DOHH2 (cell line): ENCODE measurements around the gene CUBN.

Source experiments
- H3F3A ChIP-seq: fragments of 200-600 bp; sonication (generic), shearing (Covaris generic); 2 replicates; pipeline ENCODE4 v1.6.0; 2016; ENCODE audit warnings: antibody characterized with exemption, mild to moderate bottlenecking; ENCODE audit not compliant: control insufficient read depth, insufficient read depth
- H3K27ac ChIP-seq: fragments of 200-600 bp; sonication (generic); 2 replicates; pipeline ENCODE4 v1.5.1; 2014; ENCODE audit warnings: low read depth, mild to moderate bottlenecking, low read length, moderate library complexity
- H3K27me3 ChIP-seq: fragments of 200-600 bp; sonication (generic); 2 replicates; pipeline ENCODE4 v1.6.1; 2014; ENCODE audit warnings: mild to moderate bottlenecking, low read length, mixed read lengths; ENCODE audit not compliant: control insufficient read depth
- H3K36me3 ChIP-seq: fragments of 200-600 bp; sonication (generic); 2 replicates; pipeline ENCODE4 v1.6.1; 2014; ENCODE audit warnings: mild to moderate bottlenecking, low read length, moderate library complexity, mixed read lengths; ENCODE audit not compliant: control insufficient read depth
- H3K4me1 ChIP-seq: fragments of 200-600 bp; sonication (generic); 2 replicates; pipeline ENCODE4 v1.6.1; 2014; ENCODE audit warnings: mild to moderate bottlenecking, low read length, mixed read lengths; ENCODE audit not compliant: control insufficient read depth
- H3K4me2 ChIP-seq: fragments of 200-600 bp; sonication (generic); 2 replicates; pipeline ENCODE4 v1.6.0; 2014; ENCODE audit warnings: mild to moderate bottlenecking, low read length, moderate library complexity
- H3K4me3 ChIP-seq: fragments of 200-600 bp; sonication (generic); 2 replicates; pipeline ENCODE4 v1.5.1; 2014; ENCODE audit warnings: mild to moderate bottlenecking, low read length, mixed read lengths
- H3K79me2 ChIP-seq: fragments of 200-600 bp; sonication (generic); 2 replicates; pipeline ENCODE4 v1.6.1; 2014; ENCODE audit warnings: mild to moderate bottlenecking, low read length, mixed read lengths; ENCODE audit not compliant: control insufficient read depth
- H3K9me2 ChIP-seq: fragments of 200-600 bp; sonication (generic); replicated peaks from 2 replicates; pipeline ENCODE4 v1.6.1; 2014; ENCODE audit warnings: mild to moderate bottlenecking, low read length, mixed read lengths; ENCODE audit not compliant: control insufficient read depth
- H3K9me3 ChIP-seq: fragments of 200-600 bp; sonication (generic); 2 replicates; pipeline ENCODE4 v1.6.1; 2014; ENCODE audit warnings: antibody characterized with exemption, low read length, mixed read lengths; ENCODE audit not compliant: control insufficient read depth, insufficient read depth
- H4K20me1 ChIP-seq: fragments of 200-600 bp; sonication (generic); 2 replicates; pipeline ENCODE4 v1.6.0; 2014; ENCODE audit warnings: low read depth, mild to moderate bottlenecking, antibody characterized with exemption, low read length, moderate library complexity; ENCODE audit not compliant: control insufficient read depth, insufficient read depth
- EZH2phosphoT487 ChIP-seq: fragments of 200-600 bp; sonication (generic); IDR thresholded peaks from 2 replicates; pipeline ENCODE4 v1.6.1; 2017; ENCODE audit warnings: borderline replicate concordance, mild to moderate bottlenecking, antibody characterized with exemption, low read length, moderate library complexity, mixed read lengths
- TF ChIP-seq, protein P1 (sequence below): fragments of 200-600 bp; sonication (generic); IDR thresholded peaks from one replicate; pipeline ENCODE4 v1.5.1; 2014; ENCODE audit warnings: antibody characterized with exemption, mild to moderate bottlenecking, low read depth, low read length; ENCODE audit not compliant: poor library complexity, severe bottlenecking

CUBN gene

DNA sequence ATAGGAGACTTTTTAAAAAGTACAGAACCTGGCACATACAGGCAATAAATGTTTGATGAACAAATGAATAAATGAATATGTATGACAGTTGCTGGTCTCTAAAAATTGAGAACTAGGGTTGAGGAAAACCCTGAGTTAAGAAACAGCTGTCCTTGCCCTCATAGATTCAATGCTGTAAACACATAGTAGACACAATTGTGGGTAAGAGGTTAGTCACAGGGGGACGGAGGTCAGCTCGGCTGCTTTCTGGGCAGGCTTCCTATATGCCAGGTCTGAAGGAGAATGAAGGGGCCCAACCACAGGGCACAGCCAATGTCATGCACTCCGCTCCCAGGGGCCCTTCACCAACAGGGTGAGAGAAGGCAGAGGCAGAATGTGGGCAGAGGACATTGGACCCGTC lies 169.1 kb downstream of the CUBN start:
- no peaks in the 10 kb centered on the region for H3K9me3 ChIP-seq
- no peak overlapping the region for H3K4me3 ChIP-seq
- TF ChIP-seq, protein P1, sequence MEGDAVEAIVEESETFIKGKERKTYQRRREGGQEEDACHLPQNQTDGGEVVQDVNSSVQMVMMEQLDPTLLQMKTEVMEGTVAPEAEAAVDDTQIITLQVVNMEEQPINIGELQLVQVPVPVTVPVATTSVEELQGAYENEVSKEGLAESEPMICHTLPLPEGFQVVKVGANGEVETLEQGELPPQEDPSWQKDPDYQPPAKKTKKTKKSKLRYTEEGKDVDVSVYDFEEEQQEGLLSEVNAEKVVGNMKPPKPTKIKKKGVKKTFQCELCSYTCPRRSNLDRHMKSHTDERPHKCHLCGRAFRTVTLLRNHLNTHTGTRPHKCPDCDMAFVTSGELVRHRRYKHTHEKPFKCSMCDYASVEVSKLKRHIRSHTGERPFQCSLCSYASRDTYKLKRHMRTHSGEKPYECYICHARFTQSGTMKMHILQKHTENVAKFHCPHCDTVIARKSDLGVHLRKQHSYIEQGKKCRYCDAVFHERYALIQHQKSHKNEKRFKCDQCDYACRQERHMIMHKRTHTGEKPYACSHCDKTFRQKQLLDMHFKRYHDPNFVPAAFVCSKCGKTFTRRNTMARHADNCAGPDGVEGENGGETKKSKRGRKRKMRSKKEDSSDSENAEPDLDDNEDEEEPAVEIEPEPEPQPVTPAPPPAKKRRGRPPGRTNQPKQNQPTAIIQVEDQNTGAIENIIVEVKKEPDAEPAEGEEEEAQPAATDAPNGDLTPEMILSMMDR = no peak
- TF ChIP-seq EZH2phosphoT487 = no peak
- H3K4me2 ChIP-seq = no peak overlapping the region
- H4K20me1 ChIP-seq = no peaks in the 10 kb centered on the region
- no peak overlapping the region for H3K27ac ChIP-seq
- H3K9me2 ChIP-seq = no peaks in the 10 kb centered on the region
- no peaks in the 10 kb centered on the region for H3K4me1 ChIP-seq
- no peaks in the 10 kb centered on the region for H3K36me3 ChIP-seq
- H3K79me2 ChIP-seq = no peaks in the 10 kb centered on the region
- no peaks in the 10 kb centered on the region for H3K27me3 ChIP-seq
- no peaks in the 10 kb centered on the region for H3F3A ChIP-seq

DNA sequence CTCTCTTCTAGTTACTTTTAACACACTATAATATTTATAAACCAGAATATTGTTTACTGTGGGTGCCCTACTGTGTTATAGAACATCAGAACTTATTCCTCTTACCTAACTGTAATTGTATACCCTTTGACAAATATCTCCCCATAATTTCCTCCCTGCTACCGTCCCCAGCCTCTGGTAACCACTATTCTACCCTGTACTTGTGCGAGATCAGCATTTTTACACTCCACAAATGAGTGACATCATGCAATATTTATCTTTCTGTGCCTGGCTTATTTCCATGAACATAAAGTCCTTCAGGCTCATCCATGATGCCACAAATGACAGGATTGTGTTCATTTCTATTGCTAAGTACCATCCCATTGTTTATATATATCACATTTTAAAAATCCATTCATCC lies 172.6 kb downstream of the CUBN start:
- Histone ChIP-seq H3K36me3 (no peaks in the 10 kb centered on the region), H3K27ac (no peak overlapping the region), H3K4me1 (no peaks in the 10 kb centered on the region), H3K27me3 (no peaks in the 10 kb centered on the region), H3K79me2 (no peaks in the 10 kb centered on the region), H3K4me2 (no peak overlapping the region), H3K9me2 (no peaks in the 10 kb centered on the region), H3K4me3 (no peak overlapping the region), H4K20me1 (no peaks in the 10 kb centered on the region), H3K9me3 (no peaks in the 10 kb centered on the region), H3F3A (no peaks in the 10 kb centered on the region)
- TF ChIP-seq, protein P1 = no peak
- no peak for TF ChIP-seq EZH2phosphoT487

DNA sequence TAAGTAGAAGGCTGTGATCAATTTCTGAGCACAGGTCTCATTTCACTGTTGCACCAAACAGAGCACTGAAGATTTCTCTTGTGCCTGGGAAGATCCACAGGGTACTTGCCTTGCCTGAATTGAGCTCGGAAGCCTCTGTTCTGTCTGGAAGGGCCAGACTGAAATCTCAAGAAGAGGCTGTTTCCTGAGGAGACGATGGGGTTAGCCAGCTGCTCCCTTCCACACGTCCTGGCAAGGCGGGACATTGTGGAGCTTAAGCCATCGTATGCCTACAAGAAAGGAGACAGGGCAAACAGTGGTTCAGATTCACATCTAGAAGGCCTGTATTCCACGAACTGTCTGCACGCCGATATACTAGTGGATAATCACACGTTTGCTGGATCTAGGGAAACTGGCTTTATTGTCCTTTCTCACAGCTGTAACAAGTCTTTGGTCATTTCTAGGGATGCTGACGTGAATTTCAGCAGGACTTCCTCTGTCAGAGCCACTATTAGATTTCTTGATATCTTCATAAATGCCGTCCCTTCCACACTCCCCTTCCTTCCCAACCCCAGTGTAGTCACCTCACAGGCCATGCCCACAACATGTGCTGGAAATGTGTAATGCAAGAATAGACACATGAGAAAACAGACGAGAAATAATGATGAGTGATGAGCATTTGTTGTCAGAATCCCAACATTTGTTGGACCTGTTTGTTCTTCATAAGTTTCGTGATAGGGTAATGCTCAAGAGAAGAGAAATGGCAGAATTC lies 175.2 kb downstream of the CUBN start:
- H4K20me1 ChIP-seq = no peaks in the 10 kb centered on the region
- no peaks in the 10 kb centered on the region for H3K9me2 ChIP-seq
- no peaks in the 10 kb centered on the region for H3K79me2 ChIP-seq
- H3K9me3 ChIP-seq = no peaks in the 10 kb centered on the region
- H3K36me3 ChIP-seq = no peaks in the 10 kb centered on the region
- H3K4me2 ChIP-seq = no peak overlapping the region
- H3F3A ChIP-seq = no peaks in the 10 kb centered on the region
- no peaks in the 10 kb centered on the region for H3K4me1 ChIP-seq
- no peaks in the 10 kb centered on the region for H3K27me3 ChIP-seq
- TF ChIP-seq, protein P1 = no peak
- no peak for TF ChIP-seq EZH2phosphoT487
- no peak overlapping the region for H3K4me3 ChIP-seq
- H3K27ac ChIP-seq = no peak overlapping the region
